Endothelial cell of umbilical vein (primary cell): Measurements from ENCODE around the gene CACNA1F. TPM values are rescaled to one million over a fixed set of nuclear protein-coding genes. Genes with fewer than 3 reads are reported as not detected.
A peak's percentile ranks its signal among the peaks of the same experiment; 100 is the strongest.

ENCODE experiments used
- BruUV-seq: library from RNA; stranded (reverse); fragments of 400-500 nt; replicated peaks from 2 replicates; lab custom pipeline; 2021; lab: Mats Ljungman, UMichigan
- CTCF ChIA-PET: fragments of 300-600, 350-600 bp; sonication (Branson Sonifier 250); formaldehyde crosslinking; loops from one replicate; lab custom pipeline; 2021; ENCODE audit warnings: antibody characterized with exemption, inconsistent platforms; lab: Charles Lee
- POLR2A ChIA-PET: fragments of 300-600, 350-600 bp; sonication (Branson Sonifier 250); formaldehyde crosslinking; loops from one replicate; lab custom pipeline; 2021; ENCODE audit warnings: antibody characterized with exemption, inconsistent platforms; lab: Charles Lee
- DNase-seq: peaks from one replicate; pipeline ENCODE4 v3.0.0-alpha.2; 2011; ENCODE audit warnings: low read depth, low spot score
- FAIRE-seq: peaks from 2 replicates; lab custom pipeline; 2011; peaks lifted over from hg19 to GRCh38; lab: Jason Lieb, UNC
- H2AFZ ChIP-seq: 2 replicates; pipeline ENCODE4 v1.6.0; 2012; ENCODE audit warnings: low read depth, low read length, control low read depth, inconsistent platforms
- H3K27ac ChIP-seq: 2 replicates; pipeline ENCODE4 v1.5.1; 2011; ENCODE audit warnings: low read depth, mild to moderate bottlenecking, control low read depth, low read length, moderate library complexity; ENCODE audit not compliant: insufficient read depth
- H3K27me3 ChIP-seq, 2 experiments: 2 replicates each; pipeline versions ENCODE4 v1.6.0 to v1.6.1; 2011; ENCODE audit warnings: low read length in 2 of 2, mixed read lengths in 1 of 2; ENCODE audit not compliant: control insufficient read depth in 2 of 2, insufficient read depth in 2 of 2
- H3K36me3 ChIP-seq, 2 experiments: 2 replicates in 1 of 2; 3 replicates in 1 of 2; pipeline ENCODE4 v1.5.1; 2011; ENCODE audit warnings: low read length in 2 of 2, mild to moderate bottlenecking in 1 of 2, moderate library complexity in 1 of 2; ENCODE audit not compliant: control insufficient read depth in 2 of 2, insufficient read depth in 2 of 2; ENCODE audit errors: extremely low read depth in 1 of 2
- H3K4me1 ChIP-seq: 3 replicates; pipeline ENCODE4 v1.5.1; 2011; ENCODE audit warnings: mild to moderate bottlenecking, low read length; ENCODE audit not compliant: control insufficient read depth, insufficient read depth; ENCODE audit errors: extremely low read depth
- H3K4me2 ChIP-seq: 2 replicates; pipeline ENCODE4 v1.6.1; 2011; ENCODE audit warnings: low read length, control low read depth, mixed read lengths; ENCODE audit not compliant: insufficient read depth
- H3K4me3 ChIP-seq, 3 experiments: fragments of 200-600 bp in 1 of 3; sonication (generic), shearing (Covaris generic) in 1 of 3; replicated peaks in 1 of 3; 2 replicates each; pipeline ENCODE4 v1.5.1; 2011 to 2016; ENCODE audit warnings: control low read depth in 3 of 3, low read length in 3 of 3, mild to moderate bottlenecking in 2 of 3, inconsistent platforms in 1 of 3, low read depth in 1 of 3, moderate library complexity in 1 of 3; ENCODE audit not compliant: insufficient read depth in 1 of 3
- H3K79me2 ChIP-seq: 2 replicates; pipeline ENCODE4 v1.6.0; 2012; ENCODE audit warnings: low read length, inconsistent platforms; ENCODE audit not compliant: control insufficient read depth, insufficient read depth
- H3K9ac ChIP-seq: replicated peaks from 2 replicates; pipeline ENCODE3; 2011; ENCODE audit warnings: low read length, control low read depth; ENCODE audit not compliant: insufficient read depth; ENCODE audit errors: extremely low read depth
- H3K9me1 ChIP-seq: replicated peaks from 3 replicates; pipeline ENCODE4 v1.6.0; 2011; ENCODE audit warnings: mild to moderate bottlenecking, low read length; ENCODE audit not compliant: control insufficient read depth, insufficient read depth; ENCODE audit errors: extremely low read depth
- H3K9me3 ChIP-seq: replicated peaks from 2 replicates; pipeline ENCODE4 v1.5.1; 2012; ENCODE audit warnings: low read length, inconsistent platforms; ENCODE audit not compliant: control insufficient read depth, insufficient read depth
- H4K20me1 ChIP-seq: replicated peaks from 2 replicates; pipeline ENCODE3; 2011; ENCODE audit warnings: mild to moderate bottlenecking, low read length; ENCODE audit not compliant: control insufficient read depth, insufficient read depth; ENCODE audit errors: extremely low read depth
- CTCF ChIP-seq, 2 donors: IDR thresholded peaks; 1 replicate in 1 of 2; 2 replicates in 1 of 2; pipeline ENCODE4 v1.5.1; 2011; ENCODE audit warnings: low read length in 2 of 2, mild to moderate bottlenecking in 2 of 2, moderate library complexity in 2 of 2, control low read depth in 1 of 2, inconsistent platforms in 1 of 2, low read depth in 1 of 2; ENCODE audit not compliant: insufficient read depth in 1 of 2; ENCODE audit errors: extremely low read depth in 1 of 2
- EZH2 ChIP-seq: IDR thresholded peaks from 2 replicates; pipeline ENCODE4 v1.6.1; 2012; ENCODE audit warnings: borderline replicate concordance, low read depth, mild to moderate bottlenecking, moderate library complexity, low read length, inconsistent platforms; ENCODE audit not compliant: severe bottlenecking
- FOS ChIP-seq: IDR thresholded peaks from 2 replicates; pipeline ENCODE4 v1.6.1; 2011; ENCODE audit warnings: mild to moderate bottlenecking, low read length, moderate library complexity, borderline replicate concordance; ENCODE audit not compliant: insufficient read depth
- GATA2 ChIP-seq: IDR thresholded peaks from 2 replicates; pipeline ENCODE4 v1.7.0; 2011; ENCODE audit warnings: low read depth, mild to moderate bottlenecking, moderate library complexity, mixed read lengths, low read length; ENCODE audit not compliant: insufficient read length, insufficient read depth
- JUN ChIP-seq: IDR thresholded peaks from 2 replicates; pipeline ENCODE4 v1.6.1; 2011; ENCODE audit warnings: borderline replicate concordance, low read depth; ENCODE audit not compliant: insufficient read length, insufficient read depth
- MYC ChIP-seq: IDR thresholded peaks from one replicate; pipeline ENCODE4 v1.6.1; 2011; ENCODE audit warnings: mild to moderate bottlenecking, low read depth, low read length
- POLR2A ChIP-seq: IDR thresholded peaks from 2 replicates; pipeline ENCODE4 v1.6.1; 2012; ENCODE audit warnings: low read depth, mild to moderate bottlenecking, control low read depth, low read length
- POLR2AphosphoS5 ChIP-seq: IDR thresholded peaks from 2 replicates; pipeline ENCODE4 v1.6.1; 2012; ENCODE audit warnings: low read depth, mild to moderate bottlenecking, control low read depth, low read length, moderate library complexity; ENCODE audit not compliant: insufficient read depth
- dilution Hi-C: fragments of 300-500 bp; cut with MboI; formaldehyde crosslinking; loops from one replicate; pipeline ENCODE4 v1.15.0; 2019; ENCODE audit warnings: low sequenced_read_pairs; ENCODE audit not compliant: extremely low pct_ligation_motif_present
- intact Hi-C: fragments of 100-400 bp; cut with micrococcal nuclease; formaldehyde crosslinking; loops from one replicate; pipeline ENCODE4 v1.10.0; 2022
- polyA plus RNA-seq, 4 experiments: library from polyadenylated mRNA; depleted of rRNA in 3 of 4; stranded (reverse) in 3 of 4; unstranded in 1 of 4; fragments of >200 nt; gene quantifications; 2 replicates each; pipeline versions ENCODE4 v1.2.1 to v1.2.3, GENCODE V29; 2011 to 2012; ENCODE audit warnings: missing spikeins in 1 of 4
- total RNA-seq: library from RNA; stranded (reverse); gene quantifications from 2 replicates; pipeline ENCODE4 v1.2.3, GENCODE V29; 2021
- TF ChIP-seq, protein P1 (sequence below): IDR thresholded peaks from 2 replicates; pipeline ENCODE4 v1.6.1; 2011; ENCODE audit not compliant: insufficient read depth, insufficient read length

The CACNA1F gene
- total and polyA plus RNA-seq, 2 donors (not counting 3 experiments of a cell fraction or from before 2014, with no cell fraction given): not detected

GRCh38 chrX:49242545-49243066, 9.5 kb upstream of the CACNA1F start:
- FAIRE-seq: peak; percentile 21
- Histone ChIP-seq H4K20me1 (no peaks in the 10 kb centered on the region), H3K36me3 (peaks cover 0 to 4% of the 10 kb centered on the region in 2 experiments), H3K9me1 (no peaks in the 10 kb centered on the region), H3K79me2 (no peaks in the 10 kb centered on the region), H3K9ac (no peak overlapping the region), H3K4me3 (no peak overlapping the region), H3K27ac (no peak overlapping the region), H3K27me3 (no peaks in the 10 kb centered on the region), H3K4me2 (no peak overlapping the region), H2AFZ (no peak overlapping the region), H3K4me1 (peaks cover 3% of the 10 kb centered on the region), H3K9me3 (no peaks in the 10 kb centered on the region)
- dilution Hi-C loops (no loop called here), intact Hi-C loops (no loop called here)
- peak; percentile 31 for TF ChIP-seq GATA2
- no peak for TF ChIP-seq EZH2
- DNase-seq: no peak
- ChIA-PET CTCF (no interaction called here), POLR2A (no interaction called here)
- BruUV-seq: no TSS peak

DNA sequence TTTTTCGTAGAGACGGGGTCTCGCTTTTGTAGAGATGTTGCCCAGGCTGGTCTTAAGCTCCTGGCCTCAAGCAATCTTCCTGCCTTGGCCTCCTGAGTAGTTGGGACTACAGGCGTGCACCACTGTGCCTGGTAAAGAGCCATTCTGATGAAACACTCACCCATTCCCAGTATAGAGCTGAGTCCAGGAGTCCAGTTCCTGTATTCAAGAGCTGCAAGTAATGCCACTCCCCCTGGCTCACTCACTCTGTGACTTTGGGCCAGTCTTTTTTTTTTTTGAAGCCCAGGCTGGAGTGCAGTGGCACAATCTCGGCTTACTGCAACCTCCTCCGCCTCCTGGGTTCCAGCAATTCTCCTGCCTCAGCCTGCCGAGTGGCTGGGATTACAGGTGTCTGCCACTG, 5.6 kb upstream of the CACNA1F start:
- DNase-seq (no peak), FAIRE-seq (no peak)
- Histone ChIP-seq H3K27me3 (no peaks in the 10 kb centered on the region), H3K4me2 (no peak overlapping the region), H4K20me1 (no peaks in the 10 kb centered on the region), H3K27ac (no peak overlapping the region), H3K9me1 (no peaks in the 10 kb centered on the region), H3K9ac (no peak overlapping the region), H3K36me3 (peaks cover 0 to 4% of the 10 kb centered on the region in 2 experiments), H2AFZ (no peak overlapping the region), H3K9me3 (no peaks in the 10 kb centered on the region), H3K4me1 (peaks cover 4% of the 10 kb centered on the region), H3K4me3 (no peak overlapping the region), H3K79me2 (no peaks in the 10 kb centered on the region)
- TF ChIP-seq EZH2 (no peak), MYC (no peak), CTCF (IDR thresholded peaks at IDR 0.05; ENCODE audit: extremely low read depth in 1 of 2, insufficient read depth in 1 of 2, low read depth in 1 of 2, low read length in 2 of 2) (no peak), POLR2A (no peak), GATA2 (no peak), JUN (no peak), FOS (no peak), POLR2AphosphoS5 (no peak)
- TF ChIP-seq, protein P1, sequence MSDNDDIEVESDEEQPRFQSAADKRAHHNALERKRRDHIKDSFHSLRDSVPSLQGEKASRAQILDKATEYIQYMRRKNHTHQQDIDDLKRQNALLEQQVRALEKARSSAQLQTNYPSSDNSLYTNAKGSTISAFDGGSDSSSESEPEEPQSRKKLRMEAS: no peak
- CTCF ChIA-PET: no interaction called here
- no TSS peak for BruUV-seq
- intact Hi-C loops: no loop called here
- dilution Hi-C loops: no loop called here
- POLR2A ChIA-PET: no interaction called here
